Urinary bladder (tissue), 4 donors: ENCODE results near the gene LRP6. TPM values are rescaled to one million over a fixed set of nuclear protein-coding genes. Genes with fewer than 3 reads are reported as not detected.
"Not testable (repeated sequence)": the region's sequence is repeated elsewhere in the genome, so short reads cannot be mapped to it uniquely, and the experiment has no call there.

Experiments
- DNase-seq: peaks from one replicate; pipeline ENCODE4 v3.0.0-alpha.2; 2015; ENCODE audit errors: extremely low spot score
- H3K27ac ChIP-seq: one replicate; pipeline ENCODE4 v1.5.1; 2013; ENCODE audit warnings: low read depth, mild to moderate bottlenecking, moderate library complexity
- H3K36me3 ChIP-seq: one replicate; pipeline ENCODE4 v1.6.1; 2013; ENCODE audit warnings: mild to moderate bottlenecking, moderate library complexity; ENCODE audit not compliant: insufficient read depth
- H3K4me1 ChIP-seq: one replicate; pipeline ENCODE4 v1.6.1; 2013; ENCODE audit warnings: mild to moderate bottlenecking, moderate library complexity; ENCODE audit not compliant: insufficient read depth
- H3K4me3 ChIP-seq: one replicate; pipeline ENCODE4 v1.5.1; 2013; ENCODE audit warnings: low read depth, low read length
- WGBS: extraction: QIAGEN DNeasy Blood & Tissue Kit; methylation state at CpG from one replicate; pipeline ENCODE4 v1.1.7; 2013; 5-methylcytosine and 5-hydroxymethylcytosine counted together
- polyA plus RNA-seq: library from polyadenylated mRNA; stranded (reverse); fragments of 200-250 nt; gene quantifications from one replicate; pipeline ENCODE4 v1.2.3, GENCODE V29; 2013
- total RNA-seq: library from RNA; depleted of rRNA; stranded (reverse); fragments of >200 nt; gene quantifications from one replicate; pipeline ENCODE4 v1.2.3, GENCODE V29; 2014
- donor health status: healthy with polysubstance abuse.
- donor health status: healthy.

Gene LRP6
- total and polyA plus RNA-seq, 2 donors, result 15.4 to 98.3 TPM

GRCh38 chr12:12171991-12172511, 94.8 kb downstream of the LRP6 start:
- Histone ChIP-seq H3K4me1 (peaks cover 2% of the 10 kb centered on the region), H3K36me3 (no peaks in the 10 kb centered on the region), H3K27ac (no peak overlapping the region), H3K4me3 (no peak overlapping the region)
- no peak for DNase-seq
- WGBS, result 45% methylated on average over 1 of the region's 1 CpG

GRCh38 chr12:12167847-12168246, 99.0 kb downstream of the LRP6 start:
- DNase-seq, result no peak
- whole genome bisulfite sequencing, result 86% methylated on average over 1 of the region's 1 CpG

DNA sequence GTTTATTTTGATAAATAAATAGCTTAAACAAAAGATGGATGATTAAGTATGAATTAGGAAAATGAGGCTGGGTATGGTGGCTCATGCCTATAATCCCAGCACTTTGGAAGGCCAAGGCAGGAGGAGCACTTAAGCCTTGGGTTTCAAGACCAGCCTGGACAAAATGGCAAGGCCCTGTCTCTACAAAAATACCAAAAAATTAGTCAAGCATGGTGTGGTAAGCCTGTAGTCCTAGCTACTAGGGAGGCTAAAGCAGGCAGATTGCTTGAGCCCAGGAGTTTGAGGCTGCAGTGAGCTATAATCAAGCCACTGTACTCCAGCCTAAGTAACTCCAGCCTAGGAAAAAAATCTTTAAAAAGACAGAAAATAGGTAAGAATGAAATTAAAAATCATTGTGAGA, 100.1 kb downstream of the LRP6 start:
- Histone ChIP-seq H3K36me3 (peaks cover 2% of the 10 kb centered on the region), H3K4me3 (no peak overlapping the region), H3K4me1 (peaks cover 2% of the 10 kb centered on the region), H3K27ac (no peak overlapping the region)
- no peak for DNase-seq

More at GRCh38 chr12:12167847-12168246, 99.0 kb downstream of the LRP6 start:
- no peak overlapping the region for H3K27ac ChIP-seq
- peaks cover 2% of the 10 kb centered on the region for H3K36me3 ChIP-seq
- H3K4me1 ChIP-seq, result peaks cover 2% of the 10 kb centered on the region
- no peak overlapping the region for H3K4me3 ChIP-seq

- Histone ChIP-seq H3K4me1 (no peaks in the 10 kb centered on the region), H3K4me3 (no peak overlapping the region), H3K36me3 (peaks cover 2% of the 10 kb centered on the region), H3K27ac (no peak overlapping the region)
- WGBS, result 21% methylated on average over 1 of the region's 1 CpG
- peak; percentile 4 for DNase-seq
Measured at GRCh38 chr12:12159988-12160387, 106.9 kb downstream of the LRP6 start.

DNA sequence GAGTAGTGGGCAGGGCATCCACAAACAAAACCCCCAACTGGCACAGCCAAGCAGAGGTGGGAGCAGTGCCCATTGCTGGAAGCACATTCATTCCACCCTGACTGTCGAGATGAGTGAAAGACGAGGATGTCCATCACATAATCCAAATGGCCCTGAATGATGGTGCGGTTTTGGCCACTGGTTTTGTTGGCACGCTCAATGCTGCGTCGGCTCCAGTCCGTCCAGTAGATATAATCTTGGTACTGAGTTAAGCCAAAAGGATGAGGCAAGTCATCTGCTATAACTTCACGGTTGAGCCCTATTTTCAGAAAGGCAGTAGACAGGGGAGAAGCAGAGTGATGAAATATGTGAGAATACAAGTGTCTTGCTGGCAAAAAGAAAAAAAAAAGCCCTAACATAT, 108.0 kb downstream of the LRP6 start:
- WGBS, result 65% methylated on average over 8 of the region's 8 CpGs
- H3K27ac ChIP-seq, result no peak overlapping the region
- no peak overlapping the region for H3K4me3 ChIP-seq
- DNase-seq, result no peak
- no peaks in the 10 kb centered on the region for H3K4me1 ChIP-seq
- H3K36me3 ChIP-seq, result peaks cover 2% of the 10 kb centered on the region

DNA sequence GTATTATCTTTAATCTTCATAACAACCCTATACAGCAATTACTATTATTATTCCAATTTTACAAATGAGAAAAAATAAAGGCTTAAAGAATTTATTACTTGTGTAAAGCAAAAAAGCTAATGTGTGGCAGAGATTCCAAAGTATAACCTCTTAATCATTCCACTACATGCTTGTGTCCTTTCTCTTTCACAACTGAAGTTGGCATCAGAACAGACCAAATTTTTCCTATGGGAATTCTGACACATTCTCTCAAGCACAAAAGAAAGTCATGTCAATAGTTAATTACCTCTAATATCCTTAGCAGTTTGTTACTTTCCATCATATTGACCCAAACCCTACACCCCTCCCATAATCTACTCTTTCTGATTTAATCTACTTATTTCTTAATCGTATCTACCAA, 109.4 kb downstream of the LRP6 start:
- 91% methylated on average over 1 of the region's 1 CpG for whole genome bisulfite sequencing
- H3K4me3 ChIP-seq, result no peak overlapping the region
- DNase-seq, result no peak

DNA sequence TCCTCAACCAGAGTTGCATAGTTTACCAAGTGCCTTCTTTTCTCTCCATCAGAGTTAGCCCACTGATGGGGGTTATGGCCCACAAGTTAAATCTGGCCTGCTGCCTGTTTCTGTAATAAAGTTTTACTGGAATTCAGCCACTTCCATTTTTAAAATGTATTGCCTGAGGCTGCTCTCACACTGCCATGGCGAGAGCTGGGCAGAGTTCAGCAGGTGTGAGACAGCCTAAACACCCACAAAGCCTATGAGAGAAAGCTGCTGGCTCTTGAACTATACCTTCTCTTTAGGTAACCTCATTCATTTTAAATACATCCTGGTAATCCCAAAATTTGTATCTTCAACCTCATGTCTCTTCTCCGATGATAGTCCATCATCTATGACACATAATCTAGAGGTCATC, 110.0 kb downstream of the LRP6 start:
- WGBS, result 93% methylated on average over 2 of the region's 2 CpGs
- H3K36me3 ChIP-seq, result no peaks in the 10 kb centered on the region
- H3K27ac ChIP-seq, result no peak overlapping the region
- H3K4me3 ChIP-seq, result no peak overlapping the region
- no peak for DNase-seq
- H3K4me1 ChIP-seq, result no peaks in the 10 kb centered on the region

More for the DNA sequence above, 109.4 kb downstream of the LRP6 start:
- H3K36me3 ChIP-seq, result no peaks in the 10 kb centered on the region
- H3K4me1 ChIP-seq, result no peaks in the 10 kb centered on the region
- H3K27ac ChIP-seq, result no peak overlapping the region

DNA sequence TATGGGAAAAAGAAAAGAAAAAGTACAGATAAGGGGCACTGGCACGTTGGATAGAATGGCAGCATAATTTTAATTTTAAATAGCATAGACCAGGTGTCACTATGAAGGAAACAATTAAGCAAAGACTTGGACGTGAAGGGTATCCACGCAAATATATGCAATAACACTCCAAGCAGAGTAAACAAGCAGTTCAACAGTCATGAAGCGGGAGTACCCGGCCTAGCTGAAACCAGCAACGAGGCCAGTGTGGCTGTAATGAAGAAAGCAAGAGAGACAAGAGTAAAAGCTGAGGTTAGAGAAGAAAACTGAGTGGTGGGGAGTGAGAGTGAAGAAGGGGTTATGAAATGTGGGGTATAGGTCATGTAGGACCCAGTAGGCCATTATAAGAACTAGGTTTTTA, 110.7 kb downstream of the LRP6 start:
- DNase-seq, result no peak
- H3K27ac ChIP-seq, result no peak overlapping the region
- WGBS, result 91% methylated on average over 6 of the region's 6 CpGs
- H3K4me3 ChIP-seq, result no peak overlapping the region
- H3K36me3 ChIP-seq, result no peaks in the 10 kb centered on the region
- H3K4me1 ChIP-seq, result no peaks in the 10 kb centered on the region

GRCh38 chr12:12153596-12153995, 113.2 kb downstream of the LRP6 start:
- H3K4me1 ChIP-seq, result no peaks in the 10 kb centered on the region
- no peak for DNase-seq
- 88% methylated on average over 3 of the region's 3 CpGs for WGBS
- H3K36me3 ChIP-seq, result peaks cover 2% of the 10 kb centered on the region
- H3K27ac ChIP-seq, result no peak overlapping the region
- H3K4me3 ChIP-seq, result no peak overlapping the region

DNA sequence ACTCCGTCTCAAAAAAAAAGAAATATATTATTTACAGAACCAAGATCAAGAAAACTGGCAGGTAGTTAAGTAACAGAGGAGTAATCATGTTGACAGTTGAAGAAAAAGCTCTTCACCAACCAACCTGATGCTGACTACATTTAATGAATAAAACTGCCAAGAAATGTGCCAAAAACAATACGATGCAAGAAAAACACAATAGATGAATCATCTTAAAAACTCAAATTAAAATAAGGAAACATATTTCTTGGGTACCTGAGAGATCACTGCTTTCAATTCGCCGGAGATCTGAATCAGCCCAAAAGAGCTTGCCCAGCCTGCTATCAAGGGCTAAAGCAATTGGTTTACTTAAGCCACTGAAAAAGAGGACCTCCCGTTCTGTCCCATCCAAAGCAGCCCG, 119.7 kb downstream of the LRP6 start:
- Histone ChIP-seq H3K36me3 (peaks cover 2% of the 10 kb centered on the region), H3K27ac (no peak overlapping the region), H3K4me1 (no peaks in the 10 kb centered on the region), H3K4me3 (no peak overlapping the region)
- WGBS, result 89% methylated on average over 6 of the region's 6 CpGs
- DNase-seq, result no peak

DNA sequence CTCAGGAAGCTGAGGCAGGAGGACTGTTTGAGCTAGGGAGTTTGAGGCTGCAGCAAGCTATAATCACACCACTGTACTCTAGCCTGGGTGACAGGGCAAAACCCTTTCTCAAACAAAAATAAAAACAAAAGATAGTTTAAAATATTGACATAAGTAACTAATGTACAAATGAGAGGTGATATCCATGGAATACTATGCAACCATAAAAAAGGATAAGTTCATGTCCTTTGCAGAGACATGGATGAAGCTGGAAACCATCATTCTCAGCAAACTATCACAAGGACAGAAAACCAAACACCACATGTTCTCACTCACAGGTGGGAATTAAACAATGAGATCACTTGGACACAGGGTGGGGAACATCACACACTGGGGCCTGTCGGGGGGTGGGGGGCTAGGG, 122.3 kb downstream of the LRP6 start:
- H3K36me3 ChIP-seq, H3K27ac ChIP-seq, H3K4me1 ChIP-seq, DNase-seq, H3K4me3 ChIP-seq: not testable (repeated sequence)
- 63% methylated on average over 1 of the region's 1 CpG for WGBS

GRCh38 chr12:12141000-12141399, 125.8 kb downstream of the LRP6 start:
- no peaks in the 10 kb centered on the region for H3K36me3 ChIP-seq
- no peak overlapping the region for H3K4me3 ChIP-seq
- H3K27ac ChIP-seq, result no peak overlapping the region
- DNase-seq, result no peak
- no peaks in the 10 kb centered on the region for H3K4me1 ChIP-seq

- H3K27ac ChIP-seq, result no peak overlapping the region
- 95% methylated on average over 3 of the region's 3 CpGs for WGBS
- H3K4me1 ChIP-seq, result no peaks in the 10 kb centered on the region
- no peaks in the 10 kb centered on the region for H3K36me3 ChIP-seq
- no peak for DNase-seq
- H3K4me3 ChIP-seq, result no peak overlapping the region
Measured at GRCh38 chr12:12138203-12139154, 128.4 kb downstream of the LRP6 start.

DNA sequence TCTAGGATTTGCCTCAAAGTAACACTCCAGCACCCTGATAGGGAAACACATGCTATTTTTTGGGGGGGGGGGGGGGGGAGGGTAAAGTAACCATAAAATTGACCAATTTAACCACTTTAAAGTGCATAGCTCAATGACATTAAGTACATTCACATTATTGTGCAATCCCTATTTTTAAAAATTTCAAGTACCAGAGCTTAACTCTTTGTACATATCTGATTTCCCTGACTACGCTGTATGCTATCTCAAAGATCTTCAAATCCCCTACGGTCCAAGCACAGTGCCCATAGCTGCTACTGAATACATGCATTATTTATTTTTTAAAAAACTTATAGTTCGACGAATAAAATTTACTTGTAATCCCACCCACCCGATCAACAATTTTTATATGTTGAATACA, 133.1 kb downstream of the LRP6 start:
- Histone ChIP-seq H3K36me3 (no peaks in the 10 kb centered on the region), H3K27ac (no peak overlapping the region), H3K4me3 (no peak overlapping the region), H3K4me1 (no peaks in the 10 kb centered on the region)
- no peak for DNase-seq
- WGBS, result 95% methylated on average over 5 of the region's 5 CpGs
